ENCODE measurements around the gene CST9.

- TF ChIP-seq CTCF (IDR thresholded peaks at IDR 0.05) = no peak
- no peak for TF ChIP-seq POLR2A (IDR thresholded peaks at IDR 0.05)
Measured at GRCh38 chr20:23630392-23630849, 24.7 kb upstream of the CST9 start.
